MM.1S (cell line): ENCODE data around the gene CACNG4.

Source experiments
- DNase-seq: peaks from one replicate; pipeline ENCODE4 v3.0.0-alpha.2; 2015
- H2AFZ ChIP-seq: fragments of 300-600 bp; sonication (generic); 2 replicates; pipeline ENCODE4 v1.6.0; 2016; ENCODE audit warnings: antibody characterized with exemption, low read length
- H3F3A ChIP-seq: fragments of 300-600 bp; sonication (generic); 2 replicates; pipeline ENCODE4 v1.6.1; 2016; ENCODE audit warnings: mild to moderate bottlenecking, antibody characterized with exemption, low read length, moderate library complexity, mixed read lengths; ENCODE audit not compliant: insufficient read depth
- H3K27ac ChIP-seq: fragments of 300-600 bp; sonication (generic); 2 replicates; pipeline ENCODE4 v1.5.1; 2016; ENCODE audit warnings: mild to moderate bottlenecking, low read length
- H3K27me3 ChIP-seq: fragments of 300-600 bp; sonication (generic); replicated peaks from 2 replicates; pipeline ENCODE4 v1.6.0; 2016; ENCODE audit warnings: low read length; ENCODE audit not compliant: insufficient read depth
- H3K36me3 ChIP-seq: fragments of 300-600 bp; sonication (generic); replicated peaks from 2 replicates; pipeline ENCODE4 v1.6.1; 2016; ENCODE audit warnings: mild to moderate bottlenecking, low read length, mixed read lengths; ENCODE audit not compliant: insufficient read depth
- H3K4me1 ChIP-seq: fragments of 300-600 bp; sonication (generic); 2 replicates; pipeline ENCODE4 v1.6.1; 2016; ENCODE audit warnings: low read length, mixed read lengths
- H3K4me2 ChIP-seq: fragments of 300-600 bp; sonication (generic); 2 replicates; pipeline ENCODE4 v1.6.0; 2016; ENCODE audit warnings: low read depth, low read length
- H3K4me3 ChIP-seq: fragments of 300-600 bp; sonication (generic); 2 replicates; pipeline ENCODE4 v1.5.1; 2016; ENCODE audit warnings: low read length, mixed read lengths
- H3K79me2 ChIP-seq: fragments of 300-600 bp; sonication (generic); 2 replicates; pipeline ENCODE4 v1.6.1; 2016; ENCODE audit warnings: mixed run types, low read length, mixed read lengths
- H3K9ac ChIP-seq: fragments of 300-600 bp; sonication (generic); 2 replicates; pipeline ENCODE4 v1.6.1; 2016; ENCODE audit warnings: low read length, mixed read lengths
- H3K9me2 ChIP-seq: fragments of 300-600 bp; sonication (generic); replicated peaks from 2 replicates; pipeline ENCODE4 v1.6.1; 2016; ENCODE audit warnings: mild to moderate bottlenecking, low read length, mixed read lengths; ENCODE audit not compliant: insufficient read depth
- H3K9me3 ChIP-seq: fragments of 300-600 bp; sonication (generic); replicated peaks from 2 replicates; pipeline ENCODE4 v1.6.1; 2016; ENCODE audit warnings: mild to moderate bottlenecking, low read length, mixed read lengths; ENCODE audit not compliant: insufficient read depth
- H4K20me1 ChIP-seq: fragments of 300-600 bp; sonication (generic); 2 replicates; pipeline ENCODE4 v1.6.1; 2016; ENCODE audit warnings: mild to moderate bottlenecking, low read length, moderate library complexity, mixed read lengths; ENCODE audit not compliant: insufficient read depth
- EZH2 ChIP-seq: fragments of 300-600 bp; sonication (generic); optimal IDR thresholded peaks from 2 replicates; pipeline ENCODE3; 2017; ENCODE audit warnings: low read depth, mild to moderate bottlenecking, antibody characterized with exemption, low read length, mixed read lengths
- EZH2phosphoT487 ChIP-seq: fragments of 300-600 bp; sonication (generic); IDR thresholded peaks from 2 replicates; pipeline ENCODE4 v1.6.1; 2018; ENCODE audit warnings: antibody characterized with exemption, low read length
- TF ChIP-seq, protein P1 (sequence below): fragments of 300-600 bp; sonication (generic); IDR thresholded peaks from 2 replicates; pipeline ENCODE4 v1.5.1; 2016; ENCODE audit warnings: antibody characterized with exemption, low read length, mixed read lengths

CACNG4 gene

DNA sequence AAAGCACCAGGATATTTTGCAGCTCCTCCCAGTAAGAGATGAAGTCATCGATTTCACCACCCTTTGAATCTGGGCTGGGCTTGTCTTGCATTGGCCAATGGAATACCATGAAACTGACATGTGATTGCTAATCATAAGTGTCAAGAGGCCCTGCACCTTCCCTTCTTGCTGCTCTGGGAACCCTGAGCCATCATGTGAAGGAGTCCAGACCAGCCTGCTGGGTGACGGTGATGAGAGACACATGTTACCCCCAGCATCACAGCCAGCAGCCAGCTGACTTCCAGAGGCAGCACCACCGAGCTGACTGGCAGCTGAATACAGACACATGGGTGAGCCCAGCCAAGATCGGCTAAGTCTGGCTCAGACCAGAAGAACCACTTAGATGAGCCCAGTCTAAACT, 43.6 kb upstream of the CACNG4 start:
- no peak for DNase-seq
- Histone ChIP-seq H3K79me2 (no peaks in the 10 kb centered on the region), H3K4me3 (no peak overlapping the region), H3K9ac (no peak overlapping the region), H3K27ac (no peak overlapping the region), H3F3A (no peaks in the 10 kb centered on the region), H3K9me3 (no peaks in the 10 kb centered on the region), H2AFZ (no peak overlapping the region), H3K9me2 (no peaks in the 10 kb centered on the region), H3K36me3 (no peaks in the 10 kb centered on the region), H4K20me1 (no peaks in the 10 kb centered on the region), H3K27me3 (no peaks in the 10 kb centered on the region), H3K4me1 (no peaks in the 10 kb centered on the region), H3K4me2 (no peak overlapping the region)
- TF ChIP-seq EZH2, result no peak

DNA sequence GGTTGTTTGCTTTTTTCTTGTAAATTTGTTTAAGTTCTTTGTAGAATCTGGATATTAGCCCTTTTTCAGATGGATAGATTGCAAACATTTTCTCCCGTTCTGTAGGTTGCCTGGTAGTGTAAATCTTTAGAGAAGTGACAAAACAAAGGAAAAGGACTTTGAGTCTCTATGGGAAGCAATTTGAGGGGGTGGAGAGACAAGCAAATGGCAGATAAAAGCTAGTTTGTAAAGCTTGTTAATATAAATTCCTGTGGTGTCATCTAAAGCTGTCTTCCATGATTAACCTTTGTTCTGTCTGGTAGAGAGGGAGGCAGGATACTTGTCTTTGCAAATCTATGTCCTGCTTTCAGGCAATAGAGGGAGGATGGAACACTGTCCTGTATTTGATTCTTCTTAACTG, 40.6 kb upstream of the CACNG4 start:
- no peak overlapping the region for H2AFZ ChIP-seq
- no peaks in the 10 kb centered on the region for H3K9me3 ChIP-seq
- H3K4me3 ChIP-seq, result no peak overlapping the region
- TF ChIP-seq EZH2 (no peak), EZH2phosphoT487 (no peak)
- TF ChIP-seq, protein P1, sequence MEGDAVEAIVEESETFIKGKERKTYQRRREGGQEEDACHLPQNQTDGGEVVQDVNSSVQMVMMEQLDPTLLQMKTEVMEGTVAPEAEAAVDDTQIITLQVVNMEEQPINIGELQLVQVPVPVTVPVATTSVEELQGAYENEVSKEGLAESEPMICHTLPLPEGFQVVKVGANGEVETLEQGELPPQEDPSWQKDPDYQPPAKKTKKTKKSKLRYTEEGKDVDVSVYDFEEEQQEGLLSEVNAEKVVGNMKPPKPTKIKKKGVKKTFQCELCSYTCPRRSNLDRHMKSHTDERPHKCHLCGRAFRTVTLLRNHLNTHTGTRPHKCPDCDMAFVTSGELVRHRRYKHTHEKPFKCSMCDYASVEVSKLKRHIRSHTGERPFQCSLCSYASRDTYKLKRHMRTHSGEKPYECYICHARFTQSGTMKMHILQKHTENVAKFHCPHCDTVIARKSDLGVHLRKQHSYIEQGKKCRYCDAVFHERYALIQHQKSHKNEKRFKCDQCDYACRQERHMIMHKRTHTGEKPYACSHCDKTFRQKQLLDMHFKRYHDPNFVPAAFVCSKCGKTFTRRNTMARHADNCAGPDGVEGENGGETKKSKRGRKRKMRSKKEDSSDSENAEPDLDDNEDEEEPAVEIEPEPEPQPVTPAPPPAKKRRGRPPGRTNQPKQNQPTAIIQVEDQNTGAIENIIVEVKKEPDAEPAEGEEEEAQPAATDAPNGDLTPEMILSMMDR, result no peak
- no peak overlapping the region for H3K9ac ChIP-seq
- no peaks in the 10 kb centered on the region for H3F3A ChIP-seq
- H3K79me2 ChIP-seq, result no peaks in the 10 kb centered on the region
- DNase-seq, result no peak
- H3K27ac ChIP-seq, result no peak overlapping the region
- H4K20me1 ChIP-seq, result no peaks in the 10 kb centered on the region
- no peaks in the 10 kb centered on the region for H3K9me2 ChIP-seq
- H3K36me3 ChIP-seq, result no peaks in the 10 kb centered on the region
- H3K27me3 ChIP-seq, result no peaks in the 10 kb centered on the region
- no peaks in the 10 kb centered on the region for H3K4me1 ChIP-seq
- H3K4me2 ChIP-seq, result no peak overlapping the region

DNA sequence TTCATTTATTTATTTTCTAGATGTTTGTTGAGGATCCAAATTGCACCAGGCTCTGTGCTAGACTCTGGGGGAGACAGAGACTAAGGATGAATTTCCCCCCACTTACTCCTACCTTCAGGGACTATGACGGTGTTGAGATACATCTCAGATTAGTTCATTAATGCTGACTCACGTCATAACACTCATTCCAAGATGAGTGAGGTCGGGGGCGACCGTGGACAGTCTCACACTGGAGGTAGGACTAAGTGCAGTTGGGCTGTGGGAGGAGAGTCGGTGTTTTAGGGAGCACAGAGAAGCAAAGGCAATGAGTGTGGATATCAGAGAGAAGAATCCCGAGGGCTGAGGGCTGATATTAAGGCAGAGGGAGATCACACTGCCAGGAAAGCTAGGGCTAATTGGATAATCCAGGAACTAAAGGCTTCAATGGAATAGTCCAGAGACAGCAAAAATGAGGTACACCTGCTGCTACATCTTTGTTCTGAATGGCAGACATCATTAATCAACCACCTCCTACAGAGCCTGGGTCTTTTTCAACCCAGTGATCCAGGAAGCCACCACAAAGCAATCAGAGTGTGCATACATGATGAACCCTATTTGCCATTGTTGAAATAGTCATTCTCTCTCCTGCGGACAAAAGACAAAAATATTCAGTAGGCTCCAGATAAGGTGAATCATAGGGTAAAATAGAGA, 38.6 kb upstream of the CACNG4 start:
- Histone ChIP-seq H3K9ac (no peak overlapping the region), H3K27me3 (no peaks in the 10 kb centered on the region), H2AFZ (no peak overlapping the region), H3K4me2 (no peak overlapping the region), H3K9me2 (no peaks in the 10 kb centered on the region), H3K36me3 (no peaks in the 10 kb centered on the region), H3K79me2 (no peaks in the 10 kb centered on the region), H3K4me1 (no peaks in the 10 kb centered on the region), H3K27ac (no peak overlapping the region), H3K4me3 (no peak overlapping the region), H4K20me1 (no peaks in the 10 kb centered on the region), H3F3A (no peaks in the 10 kb centered on the region), H3K9me3 (no peaks in the 10 kb centered on the region)
- no peak for DNase-seq
- TF ChIP-seq EZH2phosphoT487 (no peak), EZH2 (no peak)
- TF ChIP-seq, protein P1, result no peak

DNA sequence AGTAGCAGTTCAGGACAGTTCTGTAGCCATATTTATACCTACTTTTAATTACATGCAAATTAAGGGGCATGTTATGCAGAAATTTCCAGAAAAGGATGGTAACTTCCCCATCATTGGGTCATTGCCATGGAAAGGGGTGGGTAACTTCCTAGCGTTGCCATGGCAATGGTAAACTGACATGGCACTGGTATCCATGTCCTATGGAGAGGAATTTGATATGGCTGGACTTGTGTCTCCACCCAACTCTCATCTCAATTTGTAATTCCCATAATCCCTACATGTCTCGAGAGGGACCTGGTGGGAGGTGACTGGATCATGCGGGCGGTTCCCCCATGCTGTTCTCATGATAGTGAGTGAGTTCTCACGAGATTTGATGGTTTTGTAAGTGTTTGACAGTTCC, 35.6 kb upstream of the CACNG4 start:
- no peak for DNase-seq
- H3K4me3 ChIP-seq, result no peak overlapping the region
- no peak overlapping the region for H3K27ac ChIP-seq
- H3K9ac ChIP-seq, result no peak overlapping the region
- no peak overlapping the region for H3K4me2 ChIP-seq
- no peaks in the 10 kb centered on the region for H3K9me2 ChIP-seq
- TF ChIP-seq, protein P1, result no peak
- TF ChIP-seq EZH2 (no peak), EZH2phosphoT487 (no peak)
- no peak overlapping the region for H2AFZ ChIP-seq
- no peaks in the 10 kb centered on the region for H3K79me2 ChIP-seq
- no peaks in the 10 kb centered on the region for H3K4me1 ChIP-seq
- H3K9me3 ChIP-seq, result no peaks in the 10 kb centered on the region
- no peaks in the 10 kb centered on the region for H3K36me3 ChIP-seq
- no peaks in the 10 kb centered on the region for H4K20me1 ChIP-seq
- no peaks in the 10 kb centered on the region for H3K27me3 ChIP-seq
- no peaks in the 10 kb centered on the region for H3F3A ChIP-seq
